Trophoblast cell (in vitro differentiated cells and primary cell): ENCODE results near the gene PLEKHA7.

Experiments
- DNase-seq, 2 donors: peaks; one replicate each; pipeline ENCODE4 v3.0.0-alpha.2; 2016
- H2AFZ ChIP-seq: 2 replicates; pipeline ENCODE4 v1.6.1; 2013; ENCODE audit warnings: low read length, moderate library complexity, mild to moderate bottlenecking; ENCODE audit not compliant: insufficient read depth, poor library complexity
- H2AK5ac ChIP-seq: 2 replicates; pipeline ENCODE4 v1.6.1; 2013; ENCODE audit warnings: mild to moderate bottlenecking, low read length
- H2BK120ac ChIP-seq: 2 replicates; pipeline ENCODE4 v1.6.1; 2013; ENCODE audit warnings: low read length, mild to moderate bottlenecking, moderate library complexity; ENCODE audit not compliant: insufficient read depth, poor library complexity
- H2BK12ac ChIP-seq: 2 replicates; pipeline ENCODE4 v1.6.1; 2013; ENCODE audit warnings: mild to moderate bottlenecking, low read length, moderate library complexity
- H2BK5ac ChIP-seq: 2 replicates; pipeline ENCODE4 v1.6.1; 2013; ENCODE audit warnings: low read length, low read depth, moderate library complexity, mild to moderate bottlenecking; ENCODE audit not compliant: poor library complexity
- H3K14ac ChIP-seq: 2 replicates; pipeline ENCODE4 v1.6.1; 2013; ENCODE audit warnings: mild to moderate bottlenecking, low read length
- H3K18ac ChIP-seq: 2 replicates; pipeline ENCODE4 v1.6.1; 2013; ENCODE audit warnings: mild to moderate bottlenecking, low read length
- H3K23ac ChIP-seq: 2 replicates; pipeline ENCODE4 v1.6.1; 2013; ENCODE audit warnings: low read length
- H3K27ac ChIP-seq: 2 replicates; pipeline ENCODE4 v1.5.1; 2013; ENCODE audit warnings: low read depth, mild to moderate bottlenecking, inconsistent platforms, low read length, moderate library complexity
- H3K27me3 ChIP-seq: 2 replicates; pipeline ENCODE4 v1.6.1; 2013; ENCODE audit warnings: inconsistent platforms, mild to moderate bottlenecking, low read length, moderate library complexity; ENCODE audit not compliant: insufficient read depth
- H3K36me3 ChIP-seq, 2 experiments: 1 replicate in 1 of 2; 2 replicates in 1 of 2; pipeline ENCODE4 v1.6.1; 2013; ENCODE audit warnings: low read length in 2 of 2, mild to moderate bottlenecking in 2 of 2, moderate library complexity in 1 of 2; ENCODE audit not compliant: insufficient read depth in 2 of 2, control insufficient read depth in 1 of 2
- H3K4ac ChIP-seq: 2 replicates; pipeline ENCODE4 v1.6.1; 2013; ENCODE audit warnings: low read depth, mild to moderate bottlenecking, low read length, moderate library complexity
- H3K4me1 ChIP-seq, 2 experiments: 1 replicate in 1 of 2; 2 replicates in 1 of 2; pipeline ENCODE4 v1.6.1; 2013; ENCODE audit warnings: low read length in 2 of 2, mild to moderate bottlenecking in 2 of 2, moderate library complexity in 1 of 2; ENCODE audit not compliant: insufficient read depth in 2 of 2, control insufficient read depth in 1 of 2
- H3K4me2 ChIP-seq: 2 replicates; pipeline ENCODE4 v1.6.1; 2013; ENCODE audit warnings: inconsistent platforms, mild to moderate bottlenecking, low read length, moderate library complexity
- H3K4me3 ChIP-seq: 2 replicates; pipeline ENCODE4 v1.5.1; 2013; ENCODE audit warnings: mild to moderate bottlenecking, low read depth, low read length, inconsistent platforms
- H3K79me1 ChIP-seq: one replicate; pipeline ENCODE4 v1.6.1; 2013; ENCODE audit warnings: low read length
- H3K79me2 ChIP-seq: 2 replicates; pipeline ENCODE4 v1.6.1; 2013; ENCODE audit warnings: low read length, mild to moderate bottlenecking; ENCODE audit not compliant: control insufficient read depth, insufficient read depth, poor library complexity
- H3K9ac ChIP-seq: 2 replicates; pipeline ENCODE4 v1.6.1; 2013; ENCODE audit warnings: mild to moderate bottlenecking, low read length
- H3K9me3 ChIP-seq: 2 replicates; pipeline ENCODE4 v1.6.1; 2013; ENCODE audit warnings: low read depth, mild to moderate bottlenecking, control low read depth, inconsistent platforms, low read length; ENCODE audit not compliant: insufficient read depth
- H4K12ac ChIP-seq: 2 replicates; pipeline ENCODE4 v1.6.1; 2013; ENCODE audit warnings: low read depth, mild to moderate bottlenecking, low read length, moderate library complexity
- H4K8ac ChIP-seq: 2 replicates; pipeline ENCODE4 v1.6.1; 2013; ENCODE audit warnings: low read depth, mild to moderate bottlenecking, low read length, moderate library complexity
- H4K91ac ChIP-seq: one replicate; pipeline ENCODE4 v1.6.1; 2013; ENCODE audit warnings: low read depth, mild to moderate bottlenecking, low read length, moderate library complexity
- WGBS: extraction: QIAGEN DNeasy Blood & Tissue Kit; methylation state at CpG from one replicate; pipeline ENCODE4 v1.1.7; 2013; ENCODE audit warnings: missing lambda C conversion rate; ENCODE audit not compliant: insufficient read length, insufficient coverage; ENCODE audit errors: extremely low coverage; 5-methylcytosine and 5-hydroxymethylcytosine counted together

PLEKHA7 gene

GRCh38 chr11:16827139-16827538, 187.1 kb downstream of the PLEKHA7 start:
- H3K9ac ChIP-seq = no peak overlapping the region
- peaks cover 20 to 39% of the 10 kb centered on the region in 2 experiments for H3K36me3 ChIP-seq
- H4K12ac ChIP-seq = no peak overlapping the region
- no peak overlapping the region for H3K14ac ChIP-seq
- H3K9me3 ChIP-seq = no peaks in the 10 kb centered on the region
- H3K27me3 ChIP-seq = no peaks in the 10 kb centered on the region
- H2BK12ac ChIP-seq = no peak overlapping the region
- DNase-seq = no peak
- no peak overlapping the region for H2AFZ ChIP-seq
- H2BK5ac ChIP-seq = no peak overlapping the region
- H3K79me1 ChIP-seq = peaks cover 2% of the 10 kb centered on the region
- H3K4me1 ChIP-seq = peaks cover 0 to 7% of the 10 kb centered on the region in 2 experiments
- H3K4ac ChIP-seq = no peak overlapping the region
- no CpG with 5 or more reads among the region's 2 CpGs for WGBS
- H3K27ac ChIP-seq = no peak overlapping the region
- H2AK5ac ChIP-seq = no peak overlapping the region
- H3K4me2 ChIP-seq = no peak overlapping the region
- no peak overlapping the region for H4K91ac ChIP-seq
- no peaks in the 10 kb centered on the region for H3K79me2 ChIP-seq
- no peak overlapping the region for H3K18ac ChIP-seq
- H3K4me3 ChIP-seq = no peak overlapping the region
- no peak overlapping the region for H3K23ac ChIP-seq
- H4K8ac ChIP-seq = no peak overlapping the region
- no peak overlapping the region for H2BK120ac ChIP-seq

- no peak overlapping the region for H3K4ac ChIP-seq
- H3K18ac ChIP-seq = no peak overlapping the region
- H3K4me3 ChIP-seq = no peak overlapping the region
- H3K27me3 ChIP-seq = no peaks in the 10 kb centered on the region
- no peak for DNase-seq
- no peak overlapping the region for H3K27ac ChIP-seq
- H3K79me1 ChIP-seq = peaks cover 2% of the 10 kb centered on the region
- no peak overlapping the region for H2BK120ac ChIP-seq
- H3K14ac ChIP-seq = no peak overlapping the region
- peaks cover 0 to 5% of the 10 kb centered on the region in 2 experiments for H3K4me1 ChIP-seq
- H2AK5ac ChIP-seq = no peak overlapping the region
- no peak overlapping the region for H4K8ac ChIP-seq
- no peak overlapping the region for H3K9ac ChIP-seq
- H2BK5ac ChIP-seq = no peak overlapping the region
- H3K36me3 ChIP-seq = peaks cover 20 to 38% of the 10 kb centered on the region in 2 experiments
- no peak overlapping the region for H4K12ac ChIP-seq
- H3K4me2 ChIP-seq = no peak overlapping the region
- H2AFZ ChIP-seq = no peak overlapping the region
- H3K79me2 ChIP-seq = no peaks in the 10 kb centered on the region
- H3K9me3 ChIP-seq = no peaks in the 10 kb centered on the region
- H2BK12ac ChIP-seq = no peak overlapping the region
- H3K23ac ChIP-seq = no peak overlapping the region
- no peak overlapping the region for H4K91ac ChIP-seq
- no CpG with 5 or more reads among the region's 9 CpGs for WGBS
Measured at GRCh38 chr11:16825968-16826367, 188.2 kb downstream of the PLEKHA7 start.

- Histone ChIP-seq H3K9ac (no peak overlapping the region), H3K14ac (no peak overlapping the region), H2BK120ac (no peak overlapping the region), H3K27me3 (no peaks in the 10 kb centered on the region), H2AK5ac (no peak overlapping the region), H3K23ac (no peak overlapping the region), H2AFZ (no peak overlapping the region), H3K9me3 (no peaks in the 10 kb centered on the region), H4K12ac (no peak overlapping the region), H2BK5ac (no peak overlapping the region), H3K4me1 (peaks cover 4 to 10% of the 10 kb centered on the region in 2 experiments), H3K4me3 (no peak overlapping the region), H4K8ac (no peak overlapping the region), H3K79me1 (peaks cover 5% of the 10 kb centered on the region), H3K27ac (no peak overlapping the region), H2BK12ac (no peak overlapping the region), H3K18ac (no peak overlapping the region), H3K4me2 (no peak overlapping the region), H3K36me3 (peaks cover 19 to 36% of the 10 kb centered on the region in 2 experiments), H3K79me2 (no peaks in the 10 kb centered on the region), H3K4ac (no peak overlapping the region), H4K91ac (no peak overlapping the region)
- DNase-seq = no peak
- no CpG with 5 or more reads among the region's 5 CpGs for WGBS
Measured at GRCh38 chr11:16825101-16825500, 189.1 kb downstream of the PLEKHA7 start.

- Histone ChIP-seq H3K27me3 (no peaks in the 10 kb centered on the region), H3K14ac (peak overlapping the region; percentile 5), H2AFZ (no peak overlapping the region), H2BK12ac (no peak overlapping the region), H3K18ac (peak overlapping the region; percentile 55), H3K79me1 (peaks cover 5% of the 10 kb centered on the region), H3K36me3 (peaks cover 22 to 34% of the 10 kb centered on the region in 2 experiments), H3K4me1 (peaks cover 4 to 10% of the 10 kb centered on the region in 2 experiments), H3K9ac (peak overlapping the region; percentile 61), H3K79me2 (no peaks in the 10 kb centered on the region), H3K4me3 (no peak overlapping the region), H3K4me2 (peak overlapping the region; percentile 39), H4K12ac (no peak overlapping the region), H3K9me3 (no peaks in the 10 kb centered on the region), H2AK5ac (no peak overlapping the region), H4K8ac (no peak overlapping the region), H2BK5ac (peak overlapping the region; percentile 5), H2BK120ac (peak overlapping the region; percentile 15), H3K23ac (no peak overlapping the region), H4K91ac (peak overlapping the region; percentile 56), H3K27ac (peak overlapping the region; percentile 72), H3K4ac (no peak overlapping the region)
- WGBS = no CpG with 5 or more reads among the region's 8 CpGs
- peak; percentile 88 for DNase-seq
Measured at GRCh38 chr11:16820324-16821092, 193.7 kb downstream of the PLEKHA7 start.
